ENCODE data around the gene DENND1C.

GRCh38 chr19:6500837-6501739 is 19.5 kb upstream of the DENND1C start:
- no peak for TF ChIP-seq POLR2A (IDR thresholded peaks at IDR 0.05)
- TF ChIP-seq, protein P1, sequence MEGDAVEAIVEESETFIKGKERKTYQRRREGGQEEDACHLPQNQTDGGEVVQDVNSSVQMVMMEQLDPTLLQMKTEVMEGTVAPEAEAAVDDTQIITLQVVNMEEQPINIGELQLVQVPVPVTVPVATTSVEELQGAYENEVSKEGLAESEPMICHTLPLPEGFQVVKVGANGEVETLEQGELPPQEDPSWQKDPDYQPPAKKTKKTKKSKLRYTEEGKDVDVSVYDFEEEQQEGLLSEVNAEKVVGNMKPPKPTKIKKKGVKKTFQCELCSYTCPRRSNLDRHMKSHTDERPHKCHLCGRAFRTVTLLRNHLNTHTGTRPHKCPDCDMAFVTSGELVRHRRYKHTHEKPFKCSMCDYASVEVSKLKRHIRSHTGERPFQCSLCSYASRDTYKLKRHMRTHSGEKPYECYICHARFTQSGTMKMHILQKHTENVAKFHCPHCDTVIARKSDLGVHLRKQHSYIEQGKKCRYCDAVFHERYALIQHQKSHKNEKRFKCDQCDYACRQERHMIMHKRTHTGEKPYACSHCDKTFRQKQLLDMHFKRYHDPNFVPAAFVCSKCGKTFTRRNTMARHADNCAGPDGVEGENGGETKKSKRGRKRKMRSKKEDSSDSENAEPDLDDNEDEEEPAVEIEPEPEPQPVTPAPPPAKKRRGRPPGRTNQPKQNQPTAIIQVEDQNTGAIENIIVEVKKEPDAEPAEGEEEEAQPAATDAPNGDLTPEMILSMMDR (IDR thresholded peaks at IDR 0.05): no peak

All from ovary (tissue), 3 donors.